CD1c-positive myeloid dendritic cell (primary cell): ENCODE data around the gene FAR2.
"Not testable (repeated sequence)": the region's sequence is repeated elsewhere in the genome, so short reads cannot be mapped to it uniquely, and the experiment has no call there.

ENCODE experiments used
- DNase-seq: peaks from one replicate; pipeline ENCODE4 v3.0.0-alpha.2; 2016; ENCODE audit errors: extremely low spot score

The FAR2 gene

DNA sequence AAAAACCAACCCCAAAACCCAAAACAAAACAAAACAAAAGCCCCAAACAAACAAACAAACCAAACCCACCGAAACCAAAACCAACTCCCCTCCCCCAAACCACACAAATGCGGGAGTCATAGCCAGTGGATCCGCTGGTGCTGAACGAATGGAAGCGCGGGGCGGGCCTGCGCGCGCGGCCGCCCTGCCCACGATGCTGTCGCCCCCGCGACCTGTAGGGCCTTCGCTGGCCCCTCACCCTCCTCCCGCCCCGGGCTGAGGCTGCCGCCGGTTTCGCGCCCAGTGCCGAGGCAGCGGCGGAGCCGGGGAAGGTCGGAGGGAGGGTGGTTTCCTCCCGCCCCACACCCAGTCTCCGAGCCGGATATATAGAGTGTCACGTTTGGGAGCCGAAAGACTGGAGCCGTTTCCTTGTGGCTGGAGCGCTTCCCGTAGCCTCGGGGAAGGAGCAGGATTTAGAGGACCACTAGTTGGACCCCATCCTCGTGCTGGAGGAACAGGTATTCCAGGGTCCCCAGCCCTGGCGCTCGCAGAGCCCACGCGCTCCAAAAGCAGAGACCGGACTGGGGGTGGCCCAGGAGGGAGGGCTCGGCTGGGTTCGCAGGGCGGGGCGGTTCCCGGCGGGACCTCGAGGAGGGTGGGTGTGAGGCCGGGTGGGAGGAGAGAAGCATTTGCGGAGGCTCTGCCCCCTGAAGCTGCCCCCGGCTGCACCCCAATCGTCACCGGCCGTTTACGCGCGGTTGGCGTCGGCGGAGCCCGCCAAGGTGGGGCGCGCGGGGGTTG, at the start of gene FAR2:
Gene FAR2, plus strand, starts transcription at position 368 of the 780 bp plus-strand sequence. CDS start 121,172 bp downstream, outside the sequence.
- DNase-seq, result peak; percentile 52

- DNase-seq, result no peak
Measured at GRCh38 chr12:29102741-29103140, 46.3 kb upstream of the FAR2 start.

DNA sequence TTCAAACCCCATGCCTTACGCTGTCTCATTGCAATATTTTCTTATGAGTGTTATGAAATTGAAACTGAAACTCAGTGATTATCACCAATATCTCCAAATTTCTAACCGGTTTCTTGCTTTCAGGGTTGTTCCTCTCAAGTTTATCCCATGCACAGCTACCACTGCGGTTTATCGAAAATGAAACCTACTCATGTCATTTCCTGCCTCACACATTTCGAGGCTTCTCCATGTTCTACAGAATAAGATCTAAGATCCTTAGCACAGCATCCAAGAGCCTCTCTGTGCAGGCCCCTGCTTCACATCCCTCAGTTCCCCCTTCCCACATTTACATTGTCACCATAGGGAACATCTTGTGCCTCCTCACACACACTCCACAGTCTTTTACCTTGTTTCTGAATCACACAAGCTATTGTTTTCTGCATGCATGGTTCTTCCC, 45.5 kb upstream of the FAR2 start:
- peak; percentile 73 for DNase-seq

GRCh38 chr12:29104516-29104915, 44.6 kb upstream of the FAR2 start:
- peak; percentile 43 for DNase-seq

DNA sequence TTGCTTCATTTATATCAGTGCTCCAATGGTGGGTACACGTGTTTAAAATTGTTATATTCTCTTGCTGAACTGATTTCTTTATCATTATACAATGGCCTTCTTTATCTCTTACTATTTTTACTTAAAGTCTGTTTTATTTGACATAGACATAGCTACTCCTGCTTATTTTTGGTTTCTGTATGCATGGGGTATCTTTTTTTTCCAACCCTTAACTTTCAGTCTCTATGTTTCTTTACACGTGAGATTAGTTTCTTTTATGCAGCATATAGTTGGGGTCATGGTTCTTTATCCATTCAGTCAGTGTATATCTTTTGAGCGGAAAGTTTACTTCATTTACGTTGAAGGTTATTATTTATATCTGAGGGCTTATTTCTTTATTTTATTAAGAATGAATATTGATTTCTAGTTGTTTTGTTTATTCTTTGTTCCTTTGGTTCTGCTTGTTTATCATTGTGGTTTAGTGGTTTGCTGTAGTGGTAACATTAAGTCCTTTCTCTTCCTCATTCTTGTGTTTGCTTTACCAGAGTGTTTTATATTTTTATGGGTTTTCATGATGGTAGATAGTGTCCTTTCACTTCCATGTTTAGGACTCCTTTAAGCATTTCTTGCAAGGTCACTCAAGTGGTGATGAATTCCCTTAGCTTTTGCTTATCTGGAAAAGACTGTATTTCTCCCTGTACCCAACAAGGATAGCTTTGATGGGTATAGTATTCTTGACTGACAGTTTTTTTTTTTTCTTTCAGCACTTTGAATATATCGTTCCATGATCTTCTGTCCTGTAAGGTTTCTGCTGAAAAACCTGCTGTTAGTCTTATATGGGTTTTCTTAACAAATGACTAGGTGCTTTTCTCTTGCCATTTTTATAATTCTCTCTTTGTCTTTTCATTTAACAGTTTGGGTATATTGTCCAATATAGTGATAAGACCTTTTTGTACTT, 38.3 kb upstream of the FAR2 start:
- peak; percentile 54 for DNase-seq

GRCh38 chr12:29113101-29113500, 36.0 kb upstream of the FAR2 start:
- no peak for DNase-seq

DNA sequence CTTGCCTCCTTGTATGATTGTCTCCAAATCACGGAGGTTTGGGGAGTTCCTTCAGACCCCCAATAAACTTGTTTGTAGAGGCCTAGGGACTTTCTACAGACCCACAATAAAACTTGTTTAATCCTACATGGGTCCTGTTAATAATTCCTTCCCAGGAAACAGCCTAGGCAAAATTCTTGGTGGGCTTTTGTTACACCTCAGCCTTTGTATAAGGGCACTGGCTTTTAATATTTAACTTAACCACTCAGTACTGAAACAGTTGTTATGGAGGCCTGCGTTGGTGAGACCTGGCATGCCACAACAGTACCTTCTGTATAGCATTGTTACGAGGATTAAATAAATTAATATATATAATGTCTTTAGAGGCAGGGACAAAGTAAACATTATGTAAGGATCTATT, 32.7 kb upstream of the FAR2 start:
- no peak for DNase-seq

DNA sequence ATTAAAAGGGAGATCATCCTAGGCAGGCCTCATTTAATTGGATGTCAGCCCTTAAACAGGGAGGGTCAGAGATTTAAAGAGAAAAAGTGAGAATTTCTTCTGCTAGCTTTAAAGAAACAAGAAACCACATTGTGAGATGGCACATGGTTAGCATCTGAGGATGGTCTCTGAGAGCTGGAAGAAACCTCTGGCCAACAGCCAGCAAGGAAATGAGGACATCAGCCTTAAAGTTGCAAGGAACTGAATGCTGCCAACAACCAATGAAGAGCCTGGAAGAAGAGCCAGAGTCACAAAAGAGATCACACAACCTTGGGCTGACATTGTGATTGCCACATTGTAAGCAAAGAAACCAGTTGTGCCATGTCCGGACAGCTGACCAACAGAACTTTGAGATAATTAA, 17.5 kb upstream of the FAR2 start:
- DNase-seq, result no peak

- DNase-seq, result no peak
Measured at GRCh38 chr12:29132316-29132715, 16.8 kb upstream of the FAR2 start.

DNA sequence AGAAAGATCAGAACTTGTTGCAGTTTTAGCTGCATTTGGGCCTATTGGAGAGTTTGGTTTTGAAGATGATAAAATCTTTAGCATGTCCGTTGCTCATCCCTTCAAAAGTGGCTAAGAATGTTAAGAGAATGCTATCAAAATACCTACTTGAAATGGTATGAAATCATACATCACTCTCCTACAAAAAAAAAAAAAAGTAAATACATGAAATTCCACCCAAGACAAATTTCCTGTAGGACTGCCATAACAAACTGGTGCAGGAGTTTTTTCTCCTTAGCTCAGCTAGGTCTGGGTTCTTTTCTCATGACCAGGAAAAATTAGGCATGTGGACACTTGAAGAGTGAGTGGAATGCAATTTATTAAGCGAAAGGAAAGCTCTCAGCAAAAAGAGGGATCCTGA, 15.9 kb upstream of the FAR2 start:
- no peak for DNase-seq

DNA sequence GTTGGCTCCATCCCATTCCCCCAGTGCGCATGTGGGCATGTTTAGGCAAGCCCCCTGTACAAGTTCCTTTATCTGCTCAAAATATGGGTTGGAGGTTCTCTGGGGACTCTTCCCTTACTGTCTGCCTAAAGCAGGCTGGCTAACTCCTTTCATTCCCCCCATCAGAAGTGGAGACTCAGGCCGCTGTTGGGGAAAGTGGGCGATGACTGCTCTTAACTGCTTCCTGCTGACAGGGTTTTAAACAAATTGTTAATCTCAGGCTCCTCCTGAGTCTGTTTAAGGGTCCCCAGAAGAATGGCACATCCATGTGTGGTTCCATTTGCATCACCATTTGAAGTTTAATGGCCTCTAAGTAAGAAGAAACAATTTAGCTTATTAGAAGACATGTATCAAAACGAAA, 15.4 kb upstream of the FAR2 start:
- DNase-seq, result no peak

- not testable (repeated sequence) for DNase-seq
Measured at GRCh38 chr12:29138256-29138655, 10.8 kb upstream of the FAR2 start.

- DNase-seq, result not testable (repeated sequence)
Measured at GRCh38 chr12:29138855-29139254, 10.2 kb upstream of the FAR2 start.

DNA sequence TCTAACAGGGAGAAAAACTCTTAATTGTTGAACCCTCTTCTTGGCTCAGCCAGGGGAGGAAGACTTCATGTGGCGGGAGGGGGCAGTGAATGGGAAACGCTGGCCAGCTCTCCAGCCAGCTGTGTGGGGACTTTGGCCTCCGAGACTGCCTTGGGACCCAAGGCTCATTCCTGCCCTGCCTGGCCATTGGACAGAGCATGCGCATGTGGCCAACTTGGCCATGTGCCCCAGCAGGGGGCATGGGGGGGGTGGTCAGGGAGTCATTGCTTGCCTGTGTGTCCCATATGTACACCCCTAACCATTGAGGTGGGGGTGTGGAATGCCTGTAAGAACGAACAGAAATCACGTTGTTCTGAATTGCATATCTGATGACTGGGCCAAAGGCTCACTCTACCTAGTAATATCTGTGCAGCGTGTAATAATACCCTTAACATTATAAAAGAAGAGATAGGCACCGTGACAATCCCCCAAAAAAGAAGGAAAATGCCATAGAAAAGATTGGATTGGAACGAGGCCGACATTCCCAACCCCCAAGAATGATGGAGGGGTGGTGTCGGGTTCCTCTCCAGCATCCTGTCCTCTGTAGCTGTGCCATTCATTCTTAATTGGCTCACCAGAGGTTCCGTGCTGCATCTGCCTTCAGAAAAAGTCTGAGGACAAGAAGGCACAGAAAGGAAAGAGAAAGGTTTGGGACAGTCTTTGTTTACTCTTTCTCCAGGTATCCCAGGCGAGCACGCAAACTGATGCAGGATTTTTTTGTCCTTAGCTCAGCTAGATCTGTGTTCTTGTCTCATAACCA, 3.5 kb upstream of the FAR2 start:
- DNase-seq, result no peak

DNA sequence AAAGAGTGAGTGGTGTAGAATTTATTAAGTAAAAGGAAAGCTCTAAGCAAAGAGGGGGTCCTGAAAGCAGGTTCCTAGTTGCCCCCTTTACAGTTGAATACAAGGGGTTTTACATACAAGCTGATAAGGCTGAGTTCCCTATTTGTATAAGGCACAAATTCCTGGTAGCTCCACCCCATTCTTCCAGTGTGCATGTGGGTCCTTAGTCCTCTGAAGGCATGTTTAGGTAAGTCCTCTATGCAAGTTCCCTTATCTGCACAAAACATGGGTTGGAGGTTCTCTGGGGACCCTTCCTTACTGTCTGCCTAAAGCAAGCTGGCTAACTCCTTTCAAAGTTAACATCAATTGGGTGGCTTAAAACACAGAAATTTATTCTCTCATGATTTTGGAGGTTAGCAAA, 2.9 kb upstream of the FAR2 start:
- no peak for DNase-seq

DNA sequence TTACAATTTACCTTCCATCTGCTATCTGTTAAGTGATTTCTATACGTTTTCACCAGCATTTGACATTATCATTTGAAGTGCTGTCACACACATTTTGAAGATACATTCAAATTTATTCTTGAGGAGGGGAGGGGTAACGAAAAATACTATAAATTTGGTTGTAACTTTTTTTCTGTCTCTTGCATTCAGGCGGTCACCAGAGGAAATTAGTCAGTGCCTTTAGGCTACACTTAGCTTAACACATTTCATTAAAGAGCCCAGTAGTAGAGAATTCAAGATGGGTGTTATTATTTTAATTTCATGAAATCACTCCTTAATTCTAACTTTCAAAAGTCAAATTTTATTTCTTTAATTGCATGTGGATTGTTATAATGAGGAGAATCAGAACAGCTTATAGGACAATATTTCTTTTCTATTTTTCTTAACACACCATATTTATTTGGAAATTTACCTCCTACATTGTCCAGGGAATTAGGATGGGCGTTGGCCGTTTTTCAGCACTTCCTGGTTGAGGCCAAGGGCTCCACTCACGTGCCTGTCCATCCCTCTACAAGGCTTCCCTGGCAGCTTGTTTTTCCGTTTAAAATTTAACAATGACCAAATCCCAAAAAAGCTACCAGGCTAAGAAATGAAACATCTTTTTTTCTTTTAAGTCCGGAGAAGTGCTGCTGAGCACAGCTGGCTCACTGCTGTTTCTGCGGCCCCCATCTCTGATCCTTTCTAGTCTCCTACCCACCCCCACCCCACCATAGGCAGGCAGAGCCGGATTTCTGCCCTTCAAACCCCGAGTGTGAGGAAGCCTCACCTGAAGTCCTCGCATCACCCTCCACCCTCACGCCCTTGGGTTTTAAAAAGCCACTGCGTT, 1.1 kb upstream of the FAR2 start:
- DNase-seq, result peak; percentile 55

DNA sequence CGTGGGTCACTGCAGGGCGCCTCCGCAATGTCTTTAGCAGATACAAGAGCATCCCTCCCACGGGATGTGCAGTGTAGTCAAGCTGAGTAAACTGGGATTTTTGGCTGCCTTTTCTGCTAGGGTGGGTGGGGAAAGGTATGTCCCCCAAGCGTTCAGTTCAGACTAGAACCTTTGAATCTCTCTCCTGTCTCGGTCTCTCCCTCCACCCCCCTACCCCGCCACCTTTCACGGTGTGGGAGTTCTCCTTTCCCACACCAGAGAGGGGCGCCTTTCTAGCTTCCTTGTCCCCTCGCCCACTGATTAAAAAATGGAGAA, 525 bp upstream of the FAR2 start:
- peak; percentile 41 for DNase-seq

DNA sequence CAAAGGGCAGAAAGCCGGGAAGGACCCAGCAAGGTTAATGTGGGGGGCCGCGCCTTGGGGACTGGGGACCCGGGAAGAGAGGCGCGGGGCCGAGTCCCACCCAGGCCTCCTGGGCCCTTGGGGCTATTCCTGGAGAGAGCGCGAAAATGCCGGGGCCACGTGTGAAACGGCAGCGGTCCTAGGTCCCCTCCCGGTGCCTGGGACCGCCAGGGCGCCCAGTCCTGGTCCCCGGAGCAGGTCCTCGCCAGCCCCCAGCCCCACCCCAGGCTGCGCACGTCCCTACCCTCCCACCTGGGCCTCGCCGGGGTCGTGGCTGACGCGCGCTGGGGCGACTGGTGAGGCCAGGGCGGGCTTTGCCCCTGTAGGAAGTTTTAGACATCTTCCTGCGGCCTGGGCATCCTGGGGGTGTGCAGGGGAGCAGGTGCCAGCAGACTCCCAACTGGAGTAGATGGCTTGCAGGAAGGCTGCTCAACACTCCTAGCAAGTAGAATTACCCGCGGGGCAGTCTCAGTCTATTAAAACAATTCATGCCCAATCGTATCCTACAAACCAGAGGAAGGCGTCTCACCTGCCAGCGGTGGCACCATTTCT, 708 bp downstream of the FAR2 start:
- DNase-seq, result no peak

- no peak for DNase-seq
Measured at GRCh38 chr12:29150462-29150861, 1.4 kb downstream of the FAR2 start.

GRCh38 chr12:29152223-29152868, 3.3 kb downstream of the FAR2 start:
- peak; percentile 68 for DNase-seq
